Body of pancreas (tissue), 4 donors: ENCODE data around the gene GALNT16. TPM values are rescaled to one million over a fixed set of nuclear protein-coding genes. Genes with fewer than 3 reads are reported as not detected.

Experiments
- ATAC-seq: fragments of 150-250 bp; one replicate; pipeline ENCODE4 v1.9.1; 2016
- DNase-seq, 4 donors: peaks; one replicate each; pipeline ENCODE4 v3.0.0-alpha.2; 2019
- H3K27ac ChIP-seq, 4 donors: fragments of 200-600 bp; sonication (generic); 1 replicate in 3 of 4; 2 replicates in 1 of 4; pipeline versions ENCODE4 v1.5.1 to v1.6.1; 2016 to 2019; ENCODE audit warnings: mild to moderate bottlenecking in 1 of 4, mixed read lengths in 1 of 4, moderate library complexity in 1 of 4
- H3K27me3 ChIP-seq, 2 donors: fragments of 200-600 bp; sonication (generic); one replicate each; pipeline ENCODE4 v1.6.0; 2016; ENCODE audit warnings: mild to moderate bottlenecking in 1 of 2
- H3K36me3 ChIP-seq, 2 donors: fragments of 200-600 bp; sonication (generic); replicated peaks in 1 of 2; 2 replicates each; pipeline ENCODE4 v1.5.1; 2016; ENCODE audit warnings: low read depth in 2 of 2; ENCODE audit not compliant: insufficient read depth in 1 of 2
- H3K4me1 ChIP-seq: fragments of 200-600 bp; sonication (generic); one replicate; pipeline ENCODE4 v1.6.0; 2016
- H3K4me3 ChIP-seq, 2 donors: fragments of 200-600 bp; sonication (generic); 1 replicate in 1 of 2; 2 replicates in 1 of 2; pipeline ENCODE4 v1.5.1; 2016 to 2019
- H3K9me3 ChIP-seq, 3 donors: fragments of 200-600 bp; sonication (generic); 1 replicate in 2 of 3; 2 replicates in 1 of 3; pipeline ENCODE4 v1.5.1; 2016
- CTCF ChIP-seq, 7 experiments: fragments of 450-650 bp in 4 of 7; fragments of 200-600 bp in 3 of 7; sonication (generic) in 3 of 7; IDR thresholded peaks; one replicate each; pipeline ENCODE4 v1.5.1; 2016 to 2019; ENCODE audit warnings: antibody characterized with exemption in 7 of 7
- POLR2A ChIP-seq, 3 donors: fragments of 450-650 bp; IDR thresholded peaks; one replicate each; pipeline ENCODE4 v1.6.1; 2016; ENCODE audit warnings: antibody characterized with exemption in 3 of 3, mild to moderate bottlenecking in 2 of 3
- WGBS, 2 donors: methylation state at CpG; one replicate each; pipeline ENCODE4 v1.1.5; 2017; 5-methylcytosine and 5-hydroxymethylcytosine counted together
- intact Hi-C: fragments of 100-400 bp; cut with DNase I; formaldehyde crosslinking; loops from one replicate; pipeline ENCODE4 v1.15.1; 2023
- total RNA-seq, 2 donors: library from RNA; depleted of rRNA; stranded (reverse); fragments of >200 nt; gene quantifications; one replicate each; pipeline ENCODE4 v1.1.0, GENCODE V29; 2016

Gene GALNT16
- total RNA-seq, 2 donors from 2014 or later, result 1.3 to 5.6 TPM

DNA sequence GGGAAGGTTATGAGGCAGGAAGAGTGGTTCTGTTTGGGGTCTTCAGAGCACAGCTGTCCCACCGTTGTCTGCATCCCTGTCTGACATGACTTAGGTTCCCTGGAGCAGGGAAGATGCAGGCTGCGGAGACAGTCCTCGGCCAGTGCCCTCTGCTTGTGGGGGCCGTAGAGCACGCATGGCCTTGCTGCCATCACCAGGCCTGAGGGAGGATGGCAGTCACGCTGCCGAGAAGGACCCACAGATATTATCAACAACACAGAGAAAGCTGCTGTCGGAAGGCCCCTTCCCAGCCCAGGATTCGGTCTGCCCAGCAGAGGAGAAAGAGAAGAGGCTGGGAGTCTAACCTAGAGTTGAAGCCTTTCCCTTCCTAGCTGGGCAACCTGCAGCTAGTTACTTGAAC, 103.1 kb downstream of the GALNT16 start:
- intact Hi-C loops, result no loop called here
- Histone ChIP-seq H3K27me3 (no peaks in the 10 kb centered on the region), H3K4me1 (no peaks in the 10 kb centered on the region), H3K36me3 (no peaks in the 10 kb centered on the region), H3K4me3 (no peak overlapping the region), H3K9me3 (no peaks in the 10 kb centered on the region), H3K27ac (no peak overlapping the region)
- WGBS, 2 donors, result 45 to 47% methylated on average over 9 of the region's 9 CpGs
- DNase-seq (peak in 2 of 4 donors; percentile 24 to 31), ATAC-seq (peak; percentile 60)
- no peak for TF ChIP-seq POLR2A (IDR thresholded peaks at IDR 0.05)
- TF ChIP-seq CTCF (IDR thresholded peaks at IDR 0.05), result peak in 3 of 7 experiments; percentile 19 to 45 (median 34)

GRCh38 chr14:69363964-69364363, 104.0 kb downstream of the GALNT16 start:
- 71 to 96% methylated on average over 4 of the region's 4 CpGs for WGBS, 2 donors
- H3K36me3 ChIP-seq, result no peaks in the 10 kb centered on the region
- intact Hi-C loops, result no loop called here
- ATAC-seq (no peak), DNase-seq (no peak)
- H3K9me3 ChIP-seq, result no peaks in the 10 kb centered on the region
- H3K27me3 ChIP-seq, result no peaks in the 10 kb centered on the region
- no peak overlapping the region for H3K27ac ChIP-seq
- no peaks in the 10 kb centered on the region for H3K4me1 ChIP-seq
- TF ChIP-seq POLR2A (IDR thresholded peaks at IDR 0.05) (no peak), CTCF (IDR thresholded peaks at IDR 0.05) (no peak)
- no peak overlapping the region for H3K4me3 ChIP-seq

DNA sequence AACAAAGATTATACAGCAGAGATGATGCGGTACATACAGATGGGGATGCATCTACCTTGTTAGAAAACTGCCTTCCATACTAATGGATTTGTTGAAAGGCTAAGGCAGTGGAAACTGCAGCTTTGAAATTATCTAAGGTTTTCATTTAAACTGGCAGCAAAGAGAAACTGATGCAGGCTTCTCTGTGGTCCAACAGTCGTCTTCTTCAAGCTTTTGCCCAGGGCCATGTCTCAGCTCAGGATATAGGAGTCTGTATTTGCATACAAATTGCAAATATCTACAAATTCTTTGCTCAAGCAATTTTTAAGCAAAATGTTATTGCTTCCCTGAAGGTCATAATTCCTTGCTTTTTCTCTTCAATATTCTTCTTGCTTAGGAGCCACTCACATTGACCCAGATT, 104.4 kb downstream of the GALNT16 start:
- Histone ChIP-seq H3K4me1 (no peaks in the 10 kb centered on the region), H3K27me3 (no peaks in the 10 kb centered on the region), H3K4me3 (no peak overlapping the region), H3K27ac (no peak overlapping the region), H3K9me3 (no peaks in the 10 kb centered on the region), H3K36me3 (no peaks in the 10 kb centered on the region)
- no peak for DNase-seq
- intact Hi-C loops, result no loop called here
- 78 to 83% methylated on average over 2 of the region's 2 CpGs for WGBS, 2 donors
- no peak for TF ChIP-seq CTCF (IDR thresholded peaks at IDR 0.05)
- TF ChIP-seq POLR2A (IDR thresholded peaks at IDR 0.05), result no peak
- ATAC-seq, result no peak

DNA sequence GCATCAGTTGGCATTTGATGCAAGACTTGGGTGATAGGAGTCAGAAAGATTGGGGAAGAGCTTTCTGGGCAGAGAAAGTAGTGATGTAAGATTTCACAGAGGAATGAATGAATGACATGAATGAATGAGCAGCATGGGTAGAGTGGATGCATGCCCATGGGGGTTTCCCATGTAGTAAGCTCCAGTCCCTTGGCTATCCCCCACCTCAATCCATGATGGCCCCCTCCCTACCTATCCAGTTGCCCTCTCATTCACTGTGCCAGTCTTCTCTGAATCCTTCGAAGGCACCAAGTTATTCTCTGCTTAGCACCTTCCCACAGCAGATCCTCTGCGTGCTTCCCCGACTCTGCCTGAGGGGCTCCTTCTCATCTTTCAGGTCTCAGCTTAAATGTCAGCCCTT, 106.1 kb downstream of the GALNT16 start:
- TF ChIP-seq POLR2A (IDR thresholded peaks at IDR 0.05) (no peak), CTCF (IDR thresholded peaks at IDR 0.05) (no peak)
- ATAC-seq (no peak), DNase-seq (no peak)
- WGBS, 2 donors, result 50 to 59% methylated on average over 3 of the region's 3 CpGs
- H3K4me3 ChIP-seq, result no peak overlapping the region
- H3K27ac ChIP-seq, result no peak overlapping the region
- intact Hi-C loops, result no loop called here
- no peaks in the 10 kb centered on the region for H3K9me3 ChIP-seq
- H3K4me1 ChIP-seq, result no peaks in the 10 kb centered on the region
- H3K27me3 ChIP-seq, result no peaks in the 10 kb centered on the region
- H3K36me3 ChIP-seq, result no peaks in the 10 kb centered on the region

DNA sequence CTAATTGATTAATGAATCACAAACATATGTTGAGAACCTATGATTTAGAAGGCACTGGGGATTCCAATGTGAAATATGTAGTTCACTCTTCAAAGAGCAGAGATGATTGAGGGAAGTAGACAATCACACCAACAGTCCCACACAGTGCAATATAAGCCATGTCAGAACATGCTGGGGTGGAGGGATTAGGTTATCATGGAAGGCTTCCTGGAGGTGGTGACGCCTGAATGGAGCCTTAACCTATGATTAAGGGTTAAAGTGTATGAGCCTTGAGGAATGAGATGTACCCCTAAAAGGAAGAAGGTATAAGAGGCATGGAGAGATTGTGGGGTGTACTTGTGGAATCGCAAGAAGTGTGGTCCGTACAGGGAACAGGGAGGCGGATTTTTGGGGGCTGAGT, 106.8 kb downstream of the GALNT16 start:
- Histone ChIP-seq H3K27ac (no peak overlapping the region), H3K36me3 (no peaks in the 10 kb centered on the region), H3K4me1 (no peaks in the 10 kb centered on the region), H3K4me3 (no peak overlapping the region), H3K27me3 (no peaks in the 10 kb centered on the region), H3K9me3 (no peaks in the 10 kb centered on the region)
- TF ChIP-seq CTCF (IDR thresholded peaks at IDR 0.05) (no peak), POLR2A (IDR thresholded peaks at IDR 0.05) (no peak)
- ATAC-seq, result no peak
- intact Hi-C loops, result no loop called here
- 92 to 95% methylated on average over 4 of the region's 4 CpGs for WGBS, 2 donors
- DNase-seq, result no peak
